CD4-positive, alpha-beta T cell (primary cell): Measurements from ENCODE around the gene ZNF775. TPM values are rescaled to one million over a fixed set of nuclear protein-coding genes. Genes with fewer than 3 reads are reported as not detected.

Experiments
- ATAC-seq: fragments of 200-7000 bp; cut with Tn5 transposase; one replicate; pipeline ENCODE4 v1.10.0; 2022; ENCODE audit warnings: mild to moderate bottlenecking; ENCODE audit not compliant: poor library complexity
- CTCF ChIA-PET: fragments of 350-600 bp; sonication (Branson Sonifier 250); formaldehyde crosslinking; loops from one replicate; lab custom pipeline; 2021; ENCODE audit warnings: antibody characterized with exemption, inconsistent platforms; lab: Charles Lee
- POLR2A ChIA-PET: fragments of 350-600 bp; sonication (Branson Sonifier 250); formaldehyde crosslinking; loops from one replicate; lab custom pipeline; 2021; ENCODE audit warnings: antibody characterized with exemption, inconsistent platforms; lab: Charles Lee
- DNase-seq, 14 experiments: peaks; one replicate each; pipeline ENCODE4 v3.0.0-alpha.2; 2013 to 2020; ENCODE audit warnings: mixed read lengths in 2 of 14
- H3K27ac ChIP-seq, 2 donors: one replicate each; pipeline versions ENCODE4 v1.5.1 to v1.7.0; 2013; ENCODE audit warnings: low read length in 2 of 2, low read depth in 1 of 2, mild to moderate bottlenecking in 1 of 2
- H3K27me3 ChIP-seq, 2 experiments: 1 replicate in 1 of 2; 2 replicates in 1 of 2; pipeline versions ENCODE4 v1.6.1 to v1.7.0; 2013; ENCODE audit warnings: low read length in 2 of 2, control low read depth in 1 of 2, mild to moderate bottlenecking in 1 of 2, moderate library complexity in 1 of 2; ENCODE audit not compliant: insufficient read depth in 2 of 2, control insufficient read depth in 1 of 2
- H3K36me3 ChIP-seq: one replicate; pipeline ENCODE4 v1.6.1; 2013; ENCODE audit warnings: low read length, control low read depth; ENCODE audit not compliant: insufficient read depth
- H3K4me1 ChIP-seq: one replicate; pipeline ENCODE4 v1.6.1; 2013; ENCODE audit warnings: low read length, control low read depth; ENCODE audit not compliant: insufficient read depth
- H3K4me3 ChIP-seq: one replicate; pipeline ENCODE4 v1.5.1; 2013; ENCODE audit warnings: mild to moderate bottlenecking, low read length, moderate library complexity
- H3K9me3 ChIP-seq, 2 experiments: 1 replicate in 1 of 2; 2 replicates in 1 of 2; pipeline versions ENCODE4 v1.6.1 to v1.7.0; 2013; ENCODE audit warnings: low read length in 2 of 2, mild to moderate bottlenecking in 2 of 2, control low read depth in 1 of 2, moderate library complexity in 1 of 2; ENCODE audit not compliant: control insufficient read depth in 1 of 2, insufficient read depth in 1 of 2
- H3K27ac Mint-ChIP-seq: one replicate; pipeline ENCODE4 v1.8.0; 2020; ENCODE audit warnings: mixed read lengths
- H3K27me3 Mint-ChIP-seq: one replicate; pipeline ENCODE4 v1.8.0; 2021; ENCODE audit warnings: mixed read lengths
- H3K36me3 Mint-ChIP-seq: one replicate; pipeline ENCODE4 v1.8.0; 2021; ENCODE audit warnings: low read depth, mixed read lengths
- H3K4me1 Mint-ChIP-seq: one replicate; pipeline ENCODE4 v1.8.0; 2021; ENCODE audit warnings: low read depth, mixed read lengths
- H3K4me3 Mint-ChIP-seq: one replicate; pipeline ENCODE4 v1.8.0; 2020; ENCODE audit warnings: mild to moderate bottlenecking, mixed read lengths
- H3K9me3 Mint-ChIP-seq: one replicate; pipeline ENCODE4 v1.8.0; 2020; ENCODE audit warnings: mixed read lengths
- intact Hi-C, 2 experiments: fragments of 100-400 bp; cut with DNase I in 1 of 2; cut with micrococcal nuclease in 1 of 2; formaldehyde crosslinking; loops; one replicate each; pipeline versions ENCODE4 v1.15.1 to v1.9.0; 2023 to 2025; cut with DNase I, micrococcal nuclease
- total RNA-seq, 174 experiments: library from RNA in 2 of 174; stranded (reverse) in 2 of 174; gene quantifications; one replicate each; pipeline ENCODE4 v1.2.3 and lab custom pipeline; 2021 to 2026
- TF ChIP-seq, protein P1 (sequence below): fragments of 200-600 bp; IDR thresholded peaks from one replicate; pipeline ENCODE4 v1.8.0; 2022; ENCODE audit warnings: antibody characterized with exemption, mild to moderate bottlenecking

Gene ZNF775
- total RNA-seq, 2 experiments from 2014 or later = 0.38 to 0.45 TPM

DNA sequence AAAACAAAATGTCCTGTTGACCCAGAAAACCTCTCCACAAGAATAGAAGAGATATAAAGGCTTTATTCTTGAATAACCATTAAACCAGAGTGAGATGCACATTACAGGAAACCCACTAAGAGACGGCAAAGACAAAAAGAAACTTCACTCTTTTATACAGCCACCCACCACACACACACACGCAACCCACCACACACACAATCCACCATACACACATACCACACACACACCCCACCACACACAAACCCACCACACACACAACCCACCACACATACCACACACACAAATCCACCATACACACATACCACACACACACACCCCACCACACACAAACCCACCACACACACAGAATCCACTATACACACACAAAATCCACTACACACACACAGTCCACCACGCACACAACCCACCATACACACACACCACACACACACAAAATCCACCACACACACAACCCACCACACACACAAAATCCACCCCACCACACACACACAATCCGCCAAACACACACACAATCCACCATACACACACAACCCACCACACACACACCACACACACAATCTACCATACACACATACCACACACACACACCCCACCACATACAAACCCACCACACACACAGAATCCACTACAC is 20.0 kb upstream of the ZNF775 start:
- Mint-ChIP-seq H3K4me1 (peaks cover 54% of the 10 kb centered on the region), H3K36me3 (no peaks in the 10 kb centered on the region), H3K4me3 (no peak overlapping the region), H3K27me3 (no peaks in the 10 kb centered on the region), H3K27ac (peak overlapping the region; percentile 88), H3K9me3 (no peaks in the 10 kb centered on the region)
- CTCF ChIA-PET = interaction anchor here (4.1 kb wide), 1 partner anchor 46 kb away, joined by 30 read pairs; a partner anchor contains a TSS
- peak in 1 of 14 experiments; percentile 19 for DNase-seq
- Histone ChIP-seq H3K27ac (no peak overlapping the region), H3K36me3 (no peaks in the 10 kb centered on the region), H3K9me3 (no peaks in the 10 kb centered on the region), H3K27me3 (no peaks in the 10 kb centered on the region), H3K4me3 (no peak overlapping the region), H3K4me1 (peaks cover 34% of the 10 kb centered on the region)
- no peak for ATAC-seq
- intact Hi-C loops = loop anchor here (5.0 to 10.0 kb wide), 3 partner anchors 158 to 398 kb away; no protein-coding TSS in a partner anchor
- TF ChIP-seq, protein P1, sequence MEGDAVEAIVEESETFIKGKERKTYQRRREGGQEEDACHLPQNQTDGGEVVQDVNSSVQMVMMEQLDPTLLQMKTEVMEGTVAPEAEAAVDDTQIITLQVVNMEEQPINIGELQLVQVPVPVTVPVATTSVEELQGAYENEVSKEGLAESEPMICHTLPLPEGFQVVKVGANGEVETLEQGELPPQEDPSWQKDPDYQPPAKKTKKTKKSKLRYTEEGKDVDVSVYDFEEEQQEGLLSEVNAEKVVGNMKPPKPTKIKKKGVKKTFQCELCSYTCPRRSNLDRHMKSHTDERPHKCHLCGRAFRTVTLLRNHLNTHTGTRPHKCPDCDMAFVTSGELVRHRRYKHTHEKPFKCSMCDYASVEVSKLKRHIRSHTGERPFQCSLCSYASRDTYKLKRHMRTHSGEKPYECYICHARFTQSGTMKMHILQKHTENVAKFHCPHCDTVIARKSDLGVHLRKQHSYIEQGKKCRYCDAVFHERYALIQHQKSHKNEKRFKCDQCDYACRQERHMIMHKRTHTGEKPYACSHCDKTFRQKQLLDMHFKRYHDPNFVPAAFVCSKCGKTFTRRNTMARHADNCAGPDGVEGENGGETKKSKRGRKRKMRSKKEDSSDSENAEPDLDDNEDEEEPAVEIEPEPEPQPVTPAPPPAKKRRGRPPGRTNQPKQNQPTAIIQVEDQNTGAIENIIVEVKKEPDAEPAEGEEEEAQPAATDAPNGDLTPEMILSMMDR = no peak
- POLR2A ChIA-PET = interaction anchor here (0.6 kb wide), 1 partner anchor 22 kb away, joined by 3 read pairs; no protein-coding TSS in a partner anchor

DNA sequence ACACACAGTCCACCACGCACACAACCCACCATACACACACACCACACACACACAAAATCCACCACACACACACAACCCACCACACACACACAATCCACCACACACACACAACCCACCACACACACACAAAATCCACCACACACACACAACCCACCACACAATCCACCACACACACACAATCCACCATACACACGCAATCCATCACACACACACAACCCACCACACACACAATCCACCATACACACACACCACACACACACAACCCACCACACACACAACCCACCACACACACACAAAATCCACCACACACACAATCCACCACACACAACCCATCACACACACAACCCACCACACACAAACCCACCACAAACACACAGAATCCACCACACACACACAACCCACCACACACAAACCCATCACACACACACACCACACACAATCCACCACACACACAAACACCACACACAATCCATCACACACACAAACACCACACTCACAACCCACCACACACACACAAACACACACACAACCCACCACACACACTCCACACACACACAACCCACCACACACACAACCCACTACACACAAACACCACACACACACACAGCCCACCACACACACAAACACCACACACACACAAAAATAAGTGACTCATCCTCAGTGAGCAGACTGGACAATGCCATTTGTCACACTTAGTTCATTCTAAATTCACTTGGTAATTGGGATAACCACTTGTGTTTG is 19.3 kb upstream of the ZNF775 start:
- no peak overlapping the region for H3K4me3 Mint-ChIP-seq
- H3K36me3 Mint-ChIP-seq = no peaks in the 10 kb centered on the region
- peaks cover 57% of the 10 kb centered on the region for H3K4me1 Mint-ChIP-seq
- peak overlapping the region; percentile 59 for H3K27ac Mint-ChIP-seq
- H3K4me3 ChIP-seq = no peak overlapping the region
- POLR2A ChIA-PET = no interaction called here
- intact Hi-C loops = loop anchor here (5.0 to 10.0 kb wide), 4 partner anchors 158 to 645 kb away; a partner anchor contains a TSS
- no peaks in the 10 kb centered on the region for H3K9me3 Mint-ChIP-seq
- no peaks in the 10 kb centered on the region for H3K27me3 ChIP-seq
- no peak overlapping the region for H3K27ac ChIP-seq
- CTCF ChIA-PET = no interaction called here
- H3K36me3 ChIP-seq = no peaks in the 10 kb centered on the region
- ATAC-seq (no peak), DNase-seq (no peak)
- peaks cover 37% of the 10 kb centered on the region for H3K4me1 ChIP-seq
- TF ChIP-seq, protein P1 = no peak
- H3K27me3 Mint-ChIP-seq = no peaks in the 10 kb centered on the region
- H3K9me3 ChIP-seq = no peaks in the 10 kb centered on the region

DNA sequence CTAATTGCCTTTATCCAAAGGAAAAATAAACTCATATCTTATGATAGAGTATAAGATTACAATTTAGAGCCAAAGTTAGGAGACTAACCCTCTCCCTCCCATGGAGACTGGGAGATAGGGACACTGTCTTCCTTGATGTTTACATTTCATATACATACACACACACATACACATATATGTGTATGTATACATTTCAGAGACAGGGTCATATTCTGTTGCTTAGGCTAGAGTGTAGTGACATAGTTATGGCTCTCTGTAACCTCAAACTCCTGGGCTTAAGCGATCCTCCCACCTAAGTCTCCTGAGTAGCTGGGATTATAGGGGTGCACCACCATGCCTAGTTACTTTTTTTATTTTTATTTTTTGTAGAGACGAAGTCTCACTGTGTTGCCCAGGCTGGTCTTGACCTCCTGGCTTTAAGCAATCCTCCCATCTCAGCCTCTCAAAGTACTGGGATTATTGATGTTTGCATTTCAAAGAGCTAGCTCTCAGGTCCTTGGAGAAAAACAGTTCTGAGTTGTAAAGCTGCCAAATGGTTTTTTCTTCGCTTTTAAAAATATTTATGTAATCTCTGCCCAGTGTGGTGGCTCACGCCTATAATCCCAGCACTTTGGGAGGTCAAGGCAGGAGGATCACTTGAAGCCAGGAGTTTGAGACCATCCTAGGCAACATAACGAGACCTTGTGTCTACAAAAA is 18.6 kb upstream of the ZNF775 start:
- no peaks in the 10 kb centered on the region for H3K27me3 ChIP-seq
- H3K27ac Mint-ChIP-seq = peak overlapping the region; percentile 59
- no peak overlapping the region for H3K27ac ChIP-seq
- H3K4me3 Mint-ChIP-seq = no peak overlapping the region
- POLR2A ChIA-PET = interaction anchor here (1.3 kb wide), 1 partner anchor 10 kb away, joined by 4 read pairs; no protein-coding TSS in a partner anchor
- no peaks in the 10 kb centered on the region for H3K9me3 Mint-ChIP-seq
- ATAC-seq (no peak), DNase-seq (no peak)
- H3K4me1 Mint-ChIP-seq = peaks cover 62% of the 10 kb centered on the region
- CTCF ChIA-PET = no interaction called here
- no peaks in the 10 kb centered on the region for H3K36me3 Mint-ChIP-seq
- no peaks in the 10 kb centered on the region for H3K9me3 ChIP-seq
- TF ChIP-seq, protein P1 = no peak
- H3K4me1 ChIP-seq = peaks cover 37% of the 10 kb centered on the region
- no peak overlapping the region for H3K4me3 ChIP-seq
- intact Hi-C loops = loop anchor here in 1 of 2 experiments (10.0 kb wide), 1 partner anchor 646 kb away; a partner anchor contains a TSS
- no peaks in the 10 kb centered on the region for H3K27me3 Mint-ChIP-seq
- no peaks in the 10 kb centered on the region for H3K36me3 ChIP-seq
